Left lung (tissue), 10 donors: ENCODE measurements around the gene PVRIG. TPM values are rescaled to one million over a fixed set of nuclear protein-coding genes. Genes with fewer than 3 reads are reported as not detected.
"Not testable (repeated sequence)": the region's sequence is repeated elsewhere in the genome, so short reads cannot be mapped to it uniquely, and the experiment has no call there.

Experiments used
- ATAC-seq: fragments of 200-7000 bp; cut with Tn5 transposase; one replicate; pipeline ENCODE4 v1.9.1; 2020; ENCODE audit warnings: moderate library complexity
- DNase-seq, 4 donors: peaks; one replicate each; pipeline ENCODE4 v3.0.0-alpha.2; 2013 to 2020
- H3K27ac ChIP-seq, 2 donors: fragments of 200-600 bp; sonication (generic) in 1 of 2; one replicate each; pipeline versions ENCODE4 v1.5.0 to v1.8.0; 2020 to 2021
- H3K27me3 ChIP-seq, 2 donors: fragments of 200-600 bp; sonication (generic) in 1 of 2; one replicate each; pipeline versions ENCODE4 v1.5.0 to v1.8.0; 2020 to 2021
- H3K36me3 ChIP-seq, 2 donors: fragments of 200-600 bp; sonication (generic) in 1 of 2; one replicate each; pipeline versions ENCODE4 v1.5.0 to v1.8.0; 2020 to 2021
- H3K4me1 ChIP-seq, 2 donors: fragments of 200-600 bp; one replicate each; pipeline ENCODE4 v1.8.0; 2021
- H3K4me3 ChIP-seq, 2 donors: fragments of 200-600 bp; sonication (generic) in 1 of 2; one replicate each; pipeline versions ENCODE4 v1.5.0 to v1.8.0; 2020 to 2021; ENCODE audit warnings: mild to moderate bottlenecking in 1 of 2
- H3K9me3 ChIP-seq, 2 donors: fragments of 200-600 bp; sonication (generic) in 1 of 2; one replicate each; pipeline versions ENCODE4 v1.5.0 to v1.8.0; 2020 to 2021
- intact Hi-C, 2 donors: fragments of 100-400 bp; cut with DNase I; formaldehyde crosslinking; loops; one replicate each; pipeline versions ENCODE4 v1.11.2 to v1.14.2; 2022
- polyA plus RNA-seq, 6 donors: library from polyadenylated mRNA; unstranded; fragments of 120-200 nt; gene quantifications; one replicate each; pipeline ENCODE4 v1.2.1, GENCODE V29; 2013; ENCODE audit not compliant: insufficient read length in 6 of 6
- total RNA-seq, 2 donors: library from RNA; stranded (reverse); fragmentation: NEBNext Ultra II Directional; extraction: Animal tissue kit (Norgen Biotek cat#: 25700); gene quantifications; one replicate each; pipeline ENCODE4 v1.2.1, GENCODE V29; 2021
- TF ChIP-seq, protein P1 (sequence below), 2 donors: fragments of 200-600 bp; sonication (generic) in 1 of 2; IDR thresholded peaks; one replicate each; pipeline versions ENCODE4 v1.5.0 to v1.8.0; 2021; ENCODE audit warnings: antibody characterized with exemption in 2 of 2
- donor health status: DM: no; HTN: yes; CAD: no.
- donor health status: DM: no; HTN: no; CAD: no.

Gene PVRIG
- total and polyA plus RNA-seq, 8 donors = 0.41 to 9.1 (median 7.2) TPM

DNA sequence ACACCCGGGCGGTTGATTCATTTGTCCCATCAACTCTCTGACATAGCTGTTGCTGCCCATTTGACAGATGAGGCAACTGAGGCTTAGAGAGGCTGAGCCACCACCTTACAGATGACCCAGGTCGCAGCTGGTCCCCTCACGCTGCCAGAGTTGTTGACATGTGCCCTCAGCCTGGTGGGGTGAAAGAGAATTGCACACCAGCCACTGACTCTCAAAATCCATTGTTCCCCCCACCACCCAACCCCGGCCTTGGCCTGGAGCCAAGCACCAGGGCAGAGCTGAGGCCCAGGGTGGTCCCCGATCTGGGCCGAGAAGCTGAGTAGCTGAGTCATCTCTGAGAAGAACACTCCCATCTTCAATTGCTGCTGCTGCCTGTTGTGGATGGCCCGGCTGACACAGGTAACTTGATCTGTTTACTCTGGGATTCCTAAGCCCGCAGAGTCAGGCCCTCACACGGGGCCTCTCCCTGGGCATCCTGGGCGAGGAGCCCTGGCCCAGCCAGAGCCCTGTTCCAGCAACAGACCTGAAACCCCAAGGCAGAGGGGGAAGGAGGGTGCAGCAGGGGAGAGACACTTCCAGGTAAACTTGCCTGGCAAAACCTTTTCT is 27.5 kb downstream of the PVRIG start:
- TF ChIP-seq, protein P1, sequence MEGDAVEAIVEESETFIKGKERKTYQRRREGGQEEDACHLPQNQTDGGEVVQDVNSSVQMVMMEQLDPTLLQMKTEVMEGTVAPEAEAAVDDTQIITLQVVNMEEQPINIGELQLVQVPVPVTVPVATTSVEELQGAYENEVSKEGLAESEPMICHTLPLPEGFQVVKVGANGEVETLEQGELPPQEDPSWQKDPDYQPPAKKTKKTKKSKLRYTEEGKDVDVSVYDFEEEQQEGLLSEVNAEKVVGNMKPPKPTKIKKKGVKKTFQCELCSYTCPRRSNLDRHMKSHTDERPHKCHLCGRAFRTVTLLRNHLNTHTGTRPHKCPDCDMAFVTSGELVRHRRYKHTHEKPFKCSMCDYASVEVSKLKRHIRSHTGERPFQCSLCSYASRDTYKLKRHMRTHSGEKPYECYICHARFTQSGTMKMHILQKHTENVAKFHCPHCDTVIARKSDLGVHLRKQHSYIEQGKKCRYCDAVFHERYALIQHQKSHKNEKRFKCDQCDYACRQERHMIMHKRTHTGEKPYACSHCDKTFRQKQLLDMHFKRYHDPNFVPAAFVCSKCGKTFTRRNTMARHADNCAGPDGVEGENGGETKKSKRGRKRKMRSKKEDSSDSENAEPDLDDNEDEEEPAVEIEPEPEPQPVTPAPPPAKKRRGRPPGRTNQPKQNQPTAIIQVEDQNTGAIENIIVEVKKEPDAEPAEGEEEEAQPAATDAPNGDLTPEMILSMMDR (IDR thresholded peaks at IDR 0.05) = no peak
- DNase-seq (peak in 2 of 4 donors; percentile 30 to 46), ATAC-seq (peak; percentile 96)
- H3K27ac ChIP-seq = no peak overlapping the region
- intact Hi-C loops = no loop called here
- H3K4me3 ChIP-seq = no peak overlapping the region
- peaks cover 0 to 13% of the 10 kb centered on the region in 2 donors for H3K4me1 ChIP-seq
- H3K9me3 ChIP-seq = no peaks in the 10 kb centered on the region
- H3K36me3 ChIP-seq = no peaks in the 10 kb centered on the region
- H3K27me3 ChIP-seq = no peaks in the 10 kb centered on the region

DNA sequence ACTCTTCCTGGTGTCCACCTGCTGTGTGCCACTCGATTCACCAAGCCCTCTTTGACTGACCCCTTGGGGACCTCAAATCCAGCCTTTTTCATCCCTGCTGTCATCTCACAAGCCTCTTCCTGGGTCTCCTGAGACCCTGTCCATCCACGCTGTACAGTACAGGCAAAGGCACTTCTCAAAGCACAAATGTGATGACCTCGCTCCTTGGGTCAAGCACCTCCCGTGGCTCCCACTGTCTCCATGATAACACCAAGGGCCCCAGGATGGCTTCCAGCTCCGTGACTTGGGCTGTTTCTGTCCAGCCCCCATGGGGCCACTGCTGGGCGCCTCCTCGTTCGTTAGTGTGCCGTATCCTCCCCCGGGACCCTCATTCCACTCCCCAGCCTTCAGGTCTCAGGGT is 28.7 kb downstream of the PVRIG start:
- no peak for ATAC-seq
- Histone ChIP-seq H3K27me3 (no peaks in the 10 kb centered on the region), H3K27ac (no peak overlapping the region)

DNA sequence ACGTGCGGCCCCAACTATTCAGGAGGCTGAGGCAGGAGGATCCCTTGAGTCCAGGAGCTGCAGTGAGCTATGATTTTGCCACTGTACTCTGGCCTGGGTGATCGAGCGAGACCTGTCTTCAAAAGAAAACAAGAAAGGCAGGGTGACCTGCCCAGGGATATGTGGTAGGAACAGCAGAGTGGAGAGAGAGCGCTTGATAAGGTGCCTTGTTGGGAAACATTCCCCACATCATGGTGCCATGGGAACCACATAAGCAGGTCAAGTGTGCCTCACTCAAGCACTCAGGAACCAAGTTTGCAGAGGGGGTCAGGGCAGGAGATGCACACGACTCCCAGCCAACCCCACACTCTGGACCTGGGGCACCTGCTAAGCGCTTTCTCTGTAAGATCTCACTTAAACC is 37.3 kb downstream of the PVRIG start:
- H3K4me1 ChIP-seq = no peaks in the 10 kb centered on the region
- peak in 1 of 4 donors; percentile 9 for DNase-seq

More for the DNA sequence above, 28.7 kb downstream of the PVRIG start:
- H3K4me3 ChIP-seq = no peak overlapping the region
- no peaks in the 10 kb centered on the region for H3K9me3 ChIP-seq
- DNase-seq = no peak
- intact Hi-C loops = no loop called here
- no peaks in the 10 kb centered on the region for H3K36me3 ChIP-seq
- peaks cover 0 to 11% of the 10 kb centered on the region in 2 donors for H3K4me1 ChIP-seq
- TF ChIP-seq, protein P1 (IDR thresholded peaks at IDR 0.05) = no peak

DNA sequence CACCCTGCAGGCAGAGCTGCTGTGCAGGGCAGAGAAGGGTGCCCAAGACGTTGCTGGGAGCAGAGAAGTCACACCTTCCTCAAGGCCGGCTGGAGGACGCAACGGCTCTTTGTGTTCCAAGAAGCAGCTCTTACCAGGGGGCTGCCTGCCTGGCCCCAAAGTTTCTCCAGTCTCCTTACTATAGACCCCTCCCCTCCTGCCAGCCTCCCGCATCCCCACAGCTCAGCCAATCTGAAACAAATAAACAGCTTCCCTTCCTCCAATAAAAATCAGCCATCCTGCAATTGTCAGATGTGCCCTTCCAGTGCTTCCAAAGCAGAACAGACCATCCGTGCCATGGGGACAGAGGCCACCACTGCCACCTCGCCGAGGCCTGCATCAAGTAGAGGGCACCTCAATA is 40.2 kb downstream of the PVRIG start:
- H3K27me3 ChIP-seq, H3K27ac ChIP-seq, H3K36me3 ChIP-seq, H3K9me3 ChIP-seq, intact Hi-C loops, ATAC-seq, H3K4me3 ChIP-seq, DNase-seq, H3K4me1 ChIP-seq: not testable (repeated sequence)

More for the DNA sequence above, 37.3 kb downstream of the PVRIG start:
- Histone ChIP-seq H3K27ac (no peak overlapping the region), H3K27me3 (no peaks in the 10 kb centered on the region), H3K4me3 (no peak overlapping the region), H3K9me3 (no peaks in the 10 kb centered on the region), H3K36me3 (no peaks in the 10 kb centered on the region)
- intact Hi-C loops = no loop called here
- peak; percentile 62 for ATAC-seq
- TF ChIP-seq, protein P1 (IDR thresholded peaks at IDR 0.05) = no peak

DNA sequence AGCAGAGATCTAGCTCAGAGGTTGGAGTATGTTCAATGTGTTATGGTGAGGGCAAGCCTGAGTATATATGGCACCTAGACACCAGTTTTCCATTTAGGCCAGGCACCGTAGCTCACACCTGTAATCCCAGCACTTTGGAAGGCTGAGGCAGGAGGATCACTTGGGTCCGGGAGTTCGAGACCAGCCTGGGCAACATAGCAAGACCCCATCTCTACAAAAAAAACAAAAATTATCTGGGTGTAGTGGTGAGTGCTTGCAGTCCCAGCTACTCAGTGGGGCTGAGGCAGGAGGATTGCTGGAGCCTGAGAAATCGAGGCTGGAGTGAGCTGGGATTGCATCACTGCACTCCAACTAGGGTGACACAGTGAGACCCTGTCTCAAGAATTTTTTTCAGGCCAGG is 43.1 kb downstream of the PVRIG start:
- DNase-seq, H3K36me3 ChIP-seq, H3K4me3 ChIP-seq, H3K27ac ChIP-seq, H3K9me3 ChIP-seq, intact Hi-C loops, H3K27me3 ChIP-seq, ATAC-seq, H3K4me1 ChIP-seq: not testable (repeated sequence)

DNA sequence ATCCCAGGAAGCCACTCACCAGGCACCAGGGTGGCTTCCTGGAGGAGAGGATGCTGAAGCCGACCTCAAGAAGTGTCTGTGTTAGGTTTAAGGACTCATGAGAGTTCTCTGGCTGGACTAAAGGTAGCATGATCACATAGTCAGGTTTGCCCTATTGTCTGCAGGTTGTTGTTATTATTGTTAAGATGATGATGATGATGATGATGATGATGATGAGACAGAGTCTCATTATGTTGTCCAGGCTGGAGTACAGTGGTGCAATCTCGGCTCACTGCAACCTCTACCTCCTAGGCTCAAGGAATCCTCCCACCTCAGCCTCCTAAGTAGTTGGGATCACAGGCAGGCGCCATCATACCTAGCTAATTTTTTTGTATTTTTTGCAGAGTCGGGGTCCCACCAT is 44.5 kb downstream of the PVRIG start:
- H3K4me1 ChIP-seq, DNase-seq, intact Hi-C loops, H3K27me3 ChIP-seq, H3K36me3 ChIP-seq, H3K4me3 ChIP-seq, ATAC-seq, H3K9me3 ChIP-seq, H3K27ac ChIP-seq: not testable (repeated sequence)

DNA sequence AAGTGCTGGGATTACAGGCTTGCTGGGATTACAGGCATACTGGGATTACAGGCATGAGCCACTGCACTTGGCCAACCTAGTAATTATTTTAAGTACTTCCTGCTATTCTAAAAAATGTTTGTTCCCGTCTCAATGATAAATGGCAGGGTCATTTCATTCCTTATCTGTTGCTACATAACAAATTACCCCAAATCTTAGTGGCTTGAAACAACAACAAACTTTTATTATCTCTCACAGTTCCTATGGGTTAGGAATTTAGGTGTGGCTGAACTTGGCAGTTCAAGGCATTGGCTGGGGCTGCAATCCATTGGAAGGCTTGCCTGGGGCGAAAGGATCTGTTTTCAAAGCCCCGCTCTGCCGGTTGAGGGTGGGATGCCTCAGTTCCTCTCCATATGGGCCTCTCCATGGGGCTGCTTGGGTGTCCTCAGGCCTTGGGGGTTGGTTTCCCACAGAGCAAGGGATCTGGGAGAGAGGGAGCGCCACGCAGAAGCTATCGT is 45.0 kb downstream of the PVRIG start:
- H3K4me3 ChIP-seq, H3K9me3 ChIP-seq, ATAC-seq, DNase-seq, H3K27me3 ChIP-seq, H3K36me3 ChIP-seq, intact Hi-C loops, H3K4me1 ChIP-seq, H3K27ac ChIP-seq: not testable (repeated sequence)

DNA sequence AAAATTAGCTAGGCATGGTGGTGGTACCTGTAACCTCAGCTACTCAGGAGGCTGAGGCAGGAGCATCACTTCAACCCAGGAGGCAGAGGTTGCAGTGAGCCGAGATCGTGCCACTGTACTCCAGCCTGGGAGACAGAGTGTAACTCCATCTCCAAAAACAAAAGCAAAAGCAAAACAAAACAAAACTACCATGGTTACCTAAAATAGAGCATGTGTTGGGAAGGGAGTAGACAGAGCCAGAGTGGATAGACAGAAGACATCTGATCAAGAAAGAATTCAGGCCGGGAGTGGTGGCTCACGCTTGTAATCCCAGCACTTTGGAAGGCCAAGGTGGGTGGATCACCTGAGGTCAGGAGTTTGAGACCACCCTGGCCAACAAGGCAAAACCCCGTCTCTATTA is 46.1 kb downstream of the PVRIG start:
- DNase-seq, H3K9me3 ChIP-seq, intact Hi-C loops, H3K4me3 ChIP-seq, H3K36me3 ChIP-seq, H3K4me1 ChIP-seq, H3K27ac ChIP-seq, H3K27me3 ChIP-seq: not testable (repeated sequence)
- ATAC-seq = peak; percentile 9
